HG03175 (cell line): ENCODE results near the gene GLP1R.
"Not testable (repeated sequence)": the region's sequence is repeated elsewhere in the genome, so short reads cannot be mapped to it uniquely, and the experiment has no call there.

Experiments
- ATAC-seq: cut with Tn5 transposase; IDR thresholded peaks from one replicate; pipeline ENCODE4 v1.9.1; 2021; ENCODE audit warnings: mild to moderate bottlenecking, moderate library complexity; ENCODE audit not compliant: unreplicated experiment

GLP1R gene

DNA sequence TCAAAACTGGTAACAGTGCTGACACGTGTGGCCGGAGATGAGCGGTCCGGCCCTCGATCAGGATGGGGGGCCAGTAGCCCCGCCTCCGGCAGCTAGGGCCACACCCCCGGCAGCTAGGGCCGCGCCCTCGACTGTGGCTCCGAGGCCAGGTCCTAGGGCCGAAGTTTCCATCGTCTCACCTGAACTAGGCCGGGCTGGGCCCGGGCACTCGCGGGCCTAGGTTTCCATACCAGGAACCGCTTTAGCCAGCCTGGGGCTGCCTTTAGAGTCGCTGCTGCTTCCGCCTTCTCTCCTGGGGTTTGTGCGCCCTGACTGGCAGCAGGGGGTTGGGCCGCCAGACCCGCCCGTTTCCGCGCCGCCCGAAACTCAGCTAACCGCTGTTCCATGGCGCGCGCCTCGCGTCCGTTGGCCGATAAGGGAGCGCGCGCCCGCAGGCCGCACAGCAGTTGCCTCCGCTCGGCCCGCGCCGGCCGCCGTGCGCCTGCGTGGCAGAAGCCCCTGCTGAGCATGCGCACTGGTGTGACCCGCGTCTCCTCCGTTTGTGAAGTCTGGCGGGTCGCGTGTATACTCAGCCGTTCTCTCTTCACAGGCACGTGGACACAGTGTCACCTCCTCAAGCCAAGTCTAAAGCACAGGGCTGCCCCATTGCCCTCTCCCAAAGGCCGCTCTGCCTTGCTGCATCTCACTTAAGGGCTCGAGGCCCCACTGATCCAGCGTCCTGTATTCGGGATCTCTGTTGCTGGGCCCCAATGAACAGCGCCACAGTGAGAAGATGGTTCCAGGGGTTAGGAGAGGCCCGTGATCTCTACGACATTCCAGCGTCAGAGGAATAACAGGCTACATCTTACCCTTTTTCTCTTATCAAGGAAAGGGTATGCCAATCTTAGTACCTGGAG lies 66.4 kb downstream of the GLP1R start, which contains the start of gene SAYSD1:
TSS of gene SAYSD1 (minus strand) at position 483 of the 896 bp plus-strand sequence. CDS start at position 386, 97 bp downstream.
- peak; percentile 92 for ATAC-seq

DNA sequence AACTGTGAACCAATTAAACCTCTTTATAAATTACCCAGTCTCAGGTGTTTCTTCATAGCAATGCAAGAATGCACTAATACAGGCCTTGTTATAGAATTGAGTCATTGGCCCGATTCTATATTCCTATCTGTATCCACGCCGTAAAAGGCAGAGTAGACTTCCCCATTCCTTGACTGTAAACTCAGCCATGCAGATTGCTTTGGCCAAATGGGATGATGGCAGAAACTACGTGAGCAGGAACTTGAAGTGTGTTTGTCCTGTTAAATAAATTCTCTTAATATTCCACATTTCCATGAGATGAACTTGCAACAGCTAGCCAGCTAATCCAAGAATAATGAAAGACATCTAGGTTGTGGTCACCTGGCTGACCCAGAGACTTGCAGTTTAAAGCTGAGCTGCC lies 70.3 kb downstream of the GLP1R start:
- no peak for ATAC-seq

DNA sequence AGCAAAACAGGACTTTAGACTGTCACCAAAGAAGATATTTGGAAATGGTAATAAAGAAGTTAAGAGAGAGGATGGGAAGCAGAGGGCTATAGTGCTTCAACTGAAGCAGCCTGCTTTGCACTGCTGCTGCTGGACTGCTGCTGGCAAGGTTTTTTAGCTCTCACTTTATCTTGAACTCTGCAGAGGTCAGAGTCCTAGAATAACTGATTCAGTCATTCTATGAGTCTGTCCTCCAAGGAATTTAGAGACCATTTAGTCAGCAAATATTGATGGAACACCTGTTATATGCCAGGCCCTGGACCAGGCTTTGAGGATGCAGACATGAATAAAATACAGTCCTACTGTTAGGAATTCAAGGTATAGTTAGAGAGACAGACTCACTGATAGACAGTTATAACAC lies 75.5 kb downstream of the GLP1R start:
- ATAC-seq, result no peak

DNA sequence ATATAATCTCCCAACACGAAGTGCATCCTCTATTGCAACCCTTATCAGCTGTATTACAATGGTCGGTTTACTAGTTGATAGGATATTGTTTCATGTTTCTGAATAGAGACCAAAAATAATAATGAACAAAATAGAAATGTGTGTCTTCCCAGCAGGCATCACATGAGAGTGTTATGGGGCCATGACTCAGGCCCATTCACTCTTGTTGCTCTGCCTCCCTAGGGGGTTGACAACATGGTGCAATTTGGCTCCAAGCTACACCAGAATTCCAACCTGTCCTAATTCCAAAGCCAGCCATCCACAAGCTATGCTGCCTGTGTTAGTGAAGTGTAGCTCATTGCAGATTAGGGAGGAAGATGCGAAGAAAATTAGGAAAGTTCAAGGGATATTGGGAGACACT lies 79.5 kb downstream of the GLP1R start:
- ATAC-seq, result no peak

DNA sequence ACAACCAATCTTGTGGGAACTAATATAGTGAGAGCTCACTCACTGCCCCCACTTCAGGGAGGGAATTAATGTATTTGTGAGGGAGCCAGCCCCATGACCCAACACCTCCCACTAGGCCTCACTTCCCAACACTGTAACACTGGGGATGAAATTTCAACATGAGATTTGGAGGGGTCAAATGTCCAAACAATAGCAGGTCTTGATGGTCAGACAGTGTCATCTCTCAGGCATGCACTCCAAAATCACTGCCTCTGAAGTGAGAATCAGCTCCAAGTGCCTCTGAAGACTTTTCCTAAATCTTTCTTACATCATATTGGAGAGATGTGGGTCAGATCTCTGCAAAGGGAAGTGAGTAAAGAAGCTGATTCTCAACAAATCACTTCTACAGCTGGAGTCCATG lies 80.3 kb downstream of the GLP1R start:
- no peak for ATAC-seq

DNA sequence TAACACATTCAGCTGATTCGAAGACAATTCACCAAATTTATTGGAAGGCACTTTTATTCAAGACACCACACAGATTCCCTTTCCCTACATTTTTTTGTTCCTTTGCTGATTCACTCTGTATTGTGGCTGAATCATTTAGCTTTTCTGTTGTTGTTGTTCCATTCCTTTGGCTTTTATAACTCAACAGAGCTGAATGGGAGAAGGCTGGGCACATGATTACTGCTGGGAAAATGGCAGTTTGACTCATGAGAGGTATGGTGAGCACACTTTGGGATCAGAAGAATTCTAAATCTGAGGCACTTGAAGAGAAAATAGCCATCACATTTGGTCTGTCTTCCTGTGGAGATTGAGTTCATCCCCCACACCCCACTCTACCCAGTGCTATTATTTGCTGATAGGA lies 82.1 kb downstream of the GLP1R start:
- ATAC-seq, result no peak

DNA sequence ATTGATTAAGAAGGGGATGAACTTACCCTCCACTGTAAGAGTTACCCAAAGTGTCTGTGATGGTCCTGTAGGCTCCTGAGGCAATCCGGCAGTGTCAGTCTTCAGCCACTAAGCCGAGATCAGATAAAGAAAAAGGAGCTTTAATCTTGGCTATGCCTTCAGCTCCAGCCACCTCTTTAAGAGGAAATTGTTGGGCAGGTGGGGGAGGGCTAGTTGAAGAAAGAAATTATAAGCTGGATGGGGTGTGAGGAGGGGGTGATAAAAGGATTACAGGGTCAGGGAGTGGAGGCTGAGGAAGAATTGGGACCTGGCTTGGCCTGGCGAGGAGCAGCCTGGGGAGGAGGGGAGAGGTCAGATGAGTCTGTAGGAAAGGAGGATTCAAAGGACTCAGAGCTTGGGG lies 86.2 kb downstream of the GLP1R start:
- ATAC-seq, result not testable (repeated sequence)

DNA sequence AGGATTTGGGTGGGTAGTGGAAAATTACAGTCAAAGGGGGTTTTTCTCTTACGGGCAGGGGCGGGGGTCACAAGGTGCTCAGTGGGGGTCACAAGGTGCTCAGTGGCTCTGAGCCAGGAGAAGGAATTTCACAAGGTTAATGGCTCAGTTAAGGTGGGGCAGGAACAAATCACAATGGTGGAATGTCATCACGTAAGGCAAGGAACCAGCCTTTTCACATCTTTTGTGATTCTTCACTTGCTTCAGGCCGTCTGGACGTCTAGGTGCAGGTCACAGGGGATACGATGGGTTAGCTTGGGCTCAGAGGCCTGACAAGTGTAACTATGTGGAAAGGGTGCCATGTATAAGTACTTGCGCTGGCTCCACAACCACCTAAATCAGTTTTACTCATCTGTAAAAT lies 87.6 kb downstream of the GLP1R start:
- not testable (repeated sequence) for ATAC-seq

DNA sequence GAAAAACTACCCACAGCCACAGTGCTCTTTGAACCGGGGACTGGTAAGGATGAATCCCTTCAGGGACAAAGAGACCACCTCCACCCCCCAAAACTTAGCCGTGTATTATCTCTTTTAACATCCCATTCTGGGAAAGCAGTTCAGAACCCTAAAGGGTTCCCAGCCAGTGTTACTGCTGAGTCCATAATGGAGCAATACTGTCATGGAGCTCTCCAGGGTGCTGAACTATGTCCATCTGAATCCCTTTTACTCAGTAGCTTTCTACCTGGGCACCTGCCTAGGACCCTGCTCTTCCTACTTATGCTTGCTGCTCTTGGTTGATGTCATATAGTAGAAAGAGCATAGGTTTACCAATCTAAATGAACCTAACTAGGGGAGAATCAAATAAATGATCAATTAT lies 88.7 kb downstream of the GLP1R start:
- no peak for ATAC-seq
